ENCODE results near the gene PTMS.

DNA sequence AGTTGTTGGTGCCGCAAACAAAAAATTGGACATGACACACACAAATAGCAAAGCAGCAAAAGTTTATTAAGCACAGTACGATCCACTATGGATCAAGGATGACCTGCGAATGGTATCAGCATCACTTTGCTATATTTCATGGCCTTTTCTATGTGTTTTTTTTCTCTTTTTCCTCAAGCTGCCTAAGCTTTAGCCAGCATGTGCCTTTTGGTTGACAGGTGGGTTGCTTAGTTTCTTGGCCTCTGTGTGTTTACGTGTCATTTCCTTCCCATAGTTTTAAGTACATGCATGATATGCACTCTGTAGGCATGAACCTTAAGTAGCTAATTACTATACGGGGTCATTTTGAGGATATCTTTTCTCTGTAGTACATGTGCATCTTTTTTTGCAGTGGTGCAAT, 33.0 kb downstream of the PTMS start:
- no peak for TF ChIP-seq POLR2A (IDR thresholded peaks at IDR 0.05)
- TF ChIP-seq, protein P1, sequence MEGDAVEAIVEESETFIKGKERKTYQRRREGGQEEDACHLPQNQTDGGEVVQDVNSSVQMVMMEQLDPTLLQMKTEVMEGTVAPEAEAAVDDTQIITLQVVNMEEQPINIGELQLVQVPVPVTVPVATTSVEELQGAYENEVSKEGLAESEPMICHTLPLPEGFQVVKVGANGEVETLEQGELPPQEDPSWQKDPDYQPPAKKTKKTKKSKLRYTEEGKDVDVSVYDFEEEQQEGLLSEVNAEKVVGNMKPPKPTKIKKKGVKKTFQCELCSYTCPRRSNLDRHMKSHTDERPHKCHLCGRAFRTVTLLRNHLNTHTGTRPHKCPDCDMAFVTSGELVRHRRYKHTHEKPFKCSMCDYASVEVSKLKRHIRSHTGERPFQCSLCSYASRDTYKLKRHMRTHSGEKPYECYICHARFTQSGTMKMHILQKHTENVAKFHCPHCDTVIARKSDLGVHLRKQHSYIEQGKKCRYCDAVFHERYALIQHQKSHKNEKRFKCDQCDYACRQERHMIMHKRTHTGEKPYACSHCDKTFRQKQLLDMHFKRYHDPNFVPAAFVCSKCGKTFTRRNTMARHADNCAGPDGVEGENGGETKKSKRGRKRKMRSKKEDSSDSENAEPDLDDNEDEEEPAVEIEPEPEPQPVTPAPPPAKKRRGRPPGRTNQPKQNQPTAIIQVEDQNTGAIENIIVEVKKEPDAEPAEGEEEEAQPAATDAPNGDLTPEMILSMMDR (IDR thresholded peaks at IDR 0.05): no peak
